ENCODE results near the gene VSTM5. TPM values are rescaled to one million over a fixed set of nuclear protein-coding genes. Genes with fewer than 3 reads are reported as not detected.
"Not testable (repeated sequence)": the region's sequence is repeated elsewhere in the genome, so short reads cannot be mapped to it uniquely, and the experiment has no call there.

The VSTM5 gene
- polyA plus RNA-seq, 12 donors: 0.12 to 0.98 (median 0.44) TPM; not detected in 2

- DNase-seq: no peak
These were observed 53.8 kb downstream of the VSTM5 start for GRCh38 chr11:93796441-93797231.

DNA sequence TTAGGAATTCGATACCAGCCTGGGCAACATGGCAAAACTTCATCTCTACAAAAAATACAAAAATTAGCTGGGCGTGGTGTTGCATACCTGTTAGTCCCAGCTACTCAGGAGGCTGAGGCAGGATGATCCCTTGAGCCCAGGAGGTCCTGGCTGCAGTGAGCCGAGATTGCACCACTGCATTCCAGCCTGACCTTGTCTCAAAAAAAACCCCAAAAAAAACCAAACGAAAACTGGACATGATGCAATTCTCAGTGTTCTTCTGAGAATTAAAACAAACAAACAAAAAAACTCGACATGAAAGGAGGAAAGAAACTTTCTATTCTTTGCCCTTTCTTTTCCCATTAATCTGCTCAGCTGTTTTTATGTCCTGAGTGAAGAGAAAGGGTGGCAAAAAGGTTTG, 58.9 kb downstream of the VSTM5 start:
- no peak for DNase-seq

DNA sequence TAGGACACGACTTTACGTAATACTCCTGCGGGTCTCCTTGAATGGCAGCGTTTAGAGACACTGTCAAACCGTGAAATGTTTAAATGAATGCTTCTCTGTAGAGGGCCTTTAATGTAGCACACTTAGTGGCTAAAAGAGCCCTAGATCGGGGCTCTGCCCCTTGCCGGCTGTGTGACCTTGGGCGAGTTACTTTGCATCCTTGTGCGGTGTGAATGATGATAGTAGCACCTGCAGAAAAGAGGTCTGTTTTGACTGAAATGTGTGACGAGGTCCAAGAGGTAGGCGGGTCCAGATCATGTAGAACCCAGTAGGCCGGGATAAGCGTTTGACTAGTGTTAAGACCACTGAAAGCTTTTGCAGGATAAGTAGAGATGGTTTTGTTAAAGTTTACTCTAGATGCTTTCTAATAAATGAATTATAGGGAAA, 65.5 kb downstream of the VSTM5 start:
- no peak for DNase-seq

- peak; percentile 95 for DNase-seq
These were observed 66.1 kb downstream of the VSTM5 start, which contains the start of gene MED17 for GRCh38 chr11:93784145-93784934. Gene MED17, plus strand, starts transcription at chr11:93784282. Its CDS starts 232 bp downstream, at chr11:93784514.

DNA sequence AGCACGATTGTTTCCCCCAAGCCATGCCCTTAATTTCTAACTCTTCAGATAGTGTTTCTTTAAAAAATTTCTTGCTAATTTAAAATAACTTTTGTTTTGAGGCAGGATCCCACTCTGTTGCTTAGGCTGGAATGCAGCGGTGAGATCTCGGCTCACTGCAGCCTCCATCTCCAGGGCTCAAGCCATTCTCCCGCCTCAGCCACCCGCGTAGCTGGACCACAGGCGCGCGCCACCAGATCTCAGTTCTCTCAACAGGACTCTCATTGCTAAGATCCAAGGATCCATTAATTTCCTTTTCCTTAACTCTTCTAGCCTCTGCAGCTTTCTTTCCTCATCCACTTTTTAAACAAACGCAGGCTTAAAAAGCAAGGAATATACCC, 66.7 kb downstream of the VSTM5 start:
- no peak for DNase-seq

GRCh38 chr11:93783362-93783761, 67.1 kb downstream of the VSTM5 start:
- no peak for DNase-seq

DNA sequence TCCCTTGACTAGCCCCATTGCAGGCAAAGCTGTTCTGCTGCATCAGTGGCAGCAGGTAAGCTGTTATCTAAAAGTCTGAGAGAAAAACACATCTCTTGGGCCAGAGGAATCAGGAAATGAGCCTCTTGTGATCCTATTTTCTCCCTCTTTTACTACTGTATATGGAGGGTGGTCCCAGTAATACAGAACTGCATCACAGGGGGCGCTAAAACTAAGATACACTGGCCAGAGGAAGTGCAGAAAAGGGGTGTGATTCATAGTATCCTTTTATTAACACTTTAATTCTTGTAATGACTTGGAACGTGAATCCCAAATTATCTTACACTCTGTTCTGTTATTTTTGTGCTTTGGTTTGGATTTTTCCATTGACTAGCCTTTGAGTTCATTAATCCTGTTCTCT, 75.1 kb downstream of the VSTM5 start:
- DNase-seq: no peak

DNA sequence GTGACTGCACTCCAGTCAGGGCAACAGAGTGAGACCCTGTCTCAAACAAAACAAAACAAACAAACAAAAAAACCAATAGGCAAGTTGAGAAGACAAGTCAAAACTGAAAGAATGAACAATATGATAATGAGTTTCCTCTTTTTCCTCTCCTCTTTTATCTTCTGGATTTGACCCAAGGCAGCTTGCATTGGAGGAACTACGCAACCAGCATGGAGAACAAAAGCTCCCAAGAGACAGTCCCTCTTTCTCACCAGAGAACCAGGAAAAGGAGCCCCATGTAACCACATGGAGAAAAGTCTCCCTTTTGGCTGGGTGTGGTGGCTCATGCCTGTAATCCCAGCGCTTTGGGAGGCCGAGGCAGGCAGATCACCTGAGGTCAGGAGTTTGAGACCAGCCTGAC, 75.9 kb downstream of the VSTM5 start:
- not testable (repeated sequence) for DNase-seq

DNA sequence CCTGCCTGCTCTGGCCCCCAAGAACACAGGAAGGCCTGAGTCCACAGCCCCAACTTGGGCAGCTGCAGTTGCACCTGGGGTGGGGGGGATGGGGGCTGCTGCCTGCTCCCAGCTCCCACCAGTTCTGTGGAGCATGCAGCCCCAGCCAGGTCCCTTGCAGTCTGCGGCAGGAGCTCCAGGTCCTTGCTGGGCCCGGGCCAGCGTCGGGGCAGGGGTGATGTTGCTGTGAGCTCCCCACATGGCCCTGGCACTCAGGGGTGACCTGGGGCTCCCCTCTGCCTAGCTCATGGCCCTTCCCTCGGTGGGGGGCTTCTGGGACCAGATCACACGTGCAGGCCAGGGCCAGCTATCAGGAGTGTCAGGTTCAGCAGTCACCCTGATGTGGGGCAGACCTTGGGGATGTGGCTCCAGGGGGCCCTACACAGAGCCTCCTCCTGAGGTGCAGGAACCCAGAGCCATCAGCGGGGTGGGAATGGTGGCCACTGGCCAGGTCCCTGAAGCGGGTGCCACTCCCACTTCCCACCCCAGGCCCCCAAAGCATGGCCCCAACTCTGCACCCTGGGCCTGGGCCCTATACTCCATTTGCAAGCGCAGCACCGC, 76.7 kb downstream of the VSTM5 start:
- DNase-seq: no peak

DNA sequence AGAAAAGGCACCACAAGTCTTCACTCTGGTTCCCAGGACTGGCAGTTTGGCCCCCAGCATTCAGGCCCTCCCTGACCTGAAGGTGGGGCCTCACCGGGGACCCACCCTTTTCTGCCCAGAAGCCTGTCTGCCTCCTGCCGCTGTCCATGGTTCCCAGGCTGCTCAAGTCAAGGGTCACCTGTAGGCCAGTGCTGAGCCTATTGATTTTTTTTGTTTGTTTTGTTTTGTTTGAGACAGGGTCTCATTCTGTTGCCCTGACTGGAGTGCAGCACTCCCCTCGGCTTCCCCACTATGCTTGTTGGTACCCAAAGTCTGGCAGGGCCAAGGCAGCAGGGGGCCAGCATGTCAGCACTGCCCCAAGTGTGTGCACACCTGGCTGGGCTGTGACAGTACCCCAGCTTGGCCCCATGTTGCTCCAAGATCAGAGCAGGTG, 77.4 kb downstream of the VSTM5 start:
- no peak for DNase-seq

GRCh38 chr11:93772123-93772522, 78.3 kb downstream of the VSTM5 start:
- no peak for DNase-seq

GRCh38 chr11:93770160-93770559, 80.3 kb downstream of the VSTM5 start:
- DNase-seq: no peak

Other genes starting within 250 kb of the VSTM5 start
- 10 to 100 TPM in 9 of 12 donors, 1 to 10 TPM in 2, not detected in 1; 8.4 to 84.7 (median 12.0) TPM for gene CEP295, start 188.9 kb downstream of the VSTM5 start, polyA plus RNA-seq (ENCODE audit: insufficient read length in 12 of 12)
- gene TAF1D, start 109.1 kb downstream of the VSTM5 start, polyA plus RNA-seq (ENCODE audit: insufficient read length in 12 of 12): 100 to 1,000 TPM in 10 of 12 donors, 10 to 100 TPM in 1, not detected in 1; 79.0 to 205 (median 120) TPM
- gene C11orf54, start 108.9 kb downstream of the VSTM5 start, polyA plus RNA-seq (ENCODE audit: insufficient read length in 12 of 12): 10 to 100 TPM in 11 of 12 donors, not detected in 1; 31.7 to 50.4 (median 38.3) TPM
- gene MED17, start 66.3 kb downstream of the VSTM5 start, polyA plus RNA-seq (ENCODE audit: insufficient read length in 12 of 12): 10 to 100 TPM in 11 of 12 donors, not detected in 1; 16.7 to 52.7 (median 24.7) TPM
- under 1 TPM in 5 of 12 donors, not detected in 7; 0.03 to 0.07 (median 0.04) TPM for gene HEPHL1, start 170.7 kb upstream of the VSTM5 start, polyA plus RNA-seq (ENCODE audit: insufficient read length in 12 of 12)